GM12878 (cell line): Measurements from ENCODE around the gene AGRN. TPM values are rescaled to one million over a fixed set of nuclear protein-coding genes. Genes with fewer than 3 reads are reported as not detected.

Source experiments
- ATAC-seq: fragments of 200-7000 bp; cut with Tn5 transposase; 3 replicates; pipeline ENCODE4 v1.9.1; 2020; ENCODE audit warnings: mild to moderate bottlenecking, moderate library complexity
- Bru-seq: library from RNA; stranded (reverse); fragments of 400-500 nt; gene quantifications from one replicate; lab custom pipeline; 2021; lab: Mats Ljungman, UMichigan
- BruChase-seq, 2 experiments: library from RNA; stranded (reverse); fragments of 400-500 nt; gene quantifications; one replicate each; lab custom pipeline; 2021; lab: Mats Ljungman, UMichigan
- BruUV-seq: library from RNA; stranded (reverse); fragments of 400-500 nt; replicated peaks from 2 replicates; lab custom pipeline; 2021; lab: Mats Ljungman, UMichigan
- CTCF ChIA-PET: fragments of 300-600 bp; sonication (Branson Sonifier 250); formaldehyde crosslinking; extraction: SDS; loops from one replicate; lab custom pipeline; 2021; ENCODE audit warnings: inconsistent platforms; lab: Yijun Ruan, JAX
- POLR2A ChIA-PET: fragments of 350-600 bp; formaldehyde crosslinking; extraction: SDS; loops from one replicate; lab custom pipeline; 2021; ENCODE audit warnings: inconsistent platforms; lab: Charles Lee
- RAD21 ChIA-PET: fragments of 300-600 bp; sonication (Branson Sonifier 250); formaldehyde crosslinking; loops from one replicate; lab custom pipeline; 2023; ENCODE audit warnings: antibody characterized with exemption; ENCODE audit not compliant: unreplicated experiment; lab: Charles Lee
- SMC1A ChIA-PET: fragments of 300-600 bp; sonication (Branson Sonifier 250); formaldehyde crosslinking; loops from one replicate; lab custom pipeline; 2023; ENCODE audit not compliant: unreplicated experiment, uncharacterized antibody; lab: Charles Lee
- DNase-seq: peaks from one replicate; pipeline ENCODE4 v3.0.0-alpha.2; 2011; ENCODE audit warnings: low read depth, low spot score
- FAIRE-seq: peaks from 3 replicates; lab custom pipeline; 2011; peaks lifted over from hg19 to GRCh38; lab: Jason Lieb, UNC
- H2AFZ ChIP-seq: 2 replicates; pipeline ENCODE4 v1.6.0; 2011; ENCODE audit warnings: low read depth, low read length, control low read depth; ENCODE audit not compliant: control insufficient read depth
- H3K27ac ChIP-seq: 2 replicates; pipeline ENCODE4 v1.5.1; 2011; ENCODE audit warnings: control low read depth; ENCODE audit not compliant: control insufficient read depth, insufficient read depth
- H3K27me3 ChIP-seq, 2 experiments: replicated peaks in 1 of 2; 2 replicates each; pipeline versions ENCODE4 v1.6.0 to v1.6.1; 2011; ENCODE audit warnings: low read length in 1 of 2; ENCODE audit not compliant: control insufficient read depth in 2 of 2, insufficient read depth in 2 of 2
- H3K36me3 ChIP-seq, 2 experiments: 2 replicates each; pipeline ENCODE4 v1.5.1; 2011; ENCODE audit warnings: low read length in 1 of 2; ENCODE audit not compliant: control insufficient read depth in 2 of 2, insufficient read depth in 2 of 2
- H3K4me1 ChIP-seq: 2 replicates; pipeline ENCODE4 v1.6.1; 2011; ENCODE audit warnings: mild to moderate bottlenecking, low read length, moderate library complexity, mixed read lengths; ENCODE audit not compliant: control insufficient read depth, insufficient read depth
- H3K4me2 ChIP-seq: 2 replicates; pipeline ENCODE4 v1.6.0; 2011; ENCODE audit warnings: control low read depth; ENCODE audit not compliant: control insufficient read depth, insufficient read depth
- H3K4me3 ChIP-seq: fragments of 200-600 bp; sonication (generic); 2 replicates; pipeline ENCODE4 v1.5.1; 2016
- H3K79me2 ChIP-seq: 2 replicates; pipeline ENCODE4 v1.6.0; 2011; ENCODE audit warnings: low read length; ENCODE audit not compliant: control insufficient read depth, insufficient read depth
- H3K9ac ChIP-seq: 2 replicates; pipeline ENCODE4 v1.8.0; 2011; ENCODE audit warnings: low read length, control low read depth, mixed read lengths; ENCODE audit not compliant: control insufficient read depth, insufficient read depth
- H3K9me3 ChIP-seq: replicated peaks from 3 replicates; pipeline ENCODE4 v1.5.1; 2011; ENCODE audit warnings: mild to moderate bottlenecking, low read length; ENCODE audit not compliant: control insufficient read depth, insufficient read depth
- H4K20me1 ChIP-seq: 2 replicates; pipeline ENCODE4 v1.6.0; 2011; ENCODE audit not compliant: control insufficient read depth, insufficient read depth
- NR2F1 ChIP-seq: fragments of 450-650 bp; conservative IDR thresholded peaks from 2 replicates; pipeline ENCODE4 v1.6.1; 2017; ENCODE audit warnings: mild to moderate bottlenecking
- PAX5 ChIP-seq: IDR thresholded peaks from 2 replicates; pipeline ENCODE4 v1.6.1; 2011; ENCODE audit warnings: low read depth, low read length, borderline replicate concordance
- SMARCA5 ChIP-seq: fragments of 450-650 bp; IDR thresholded peaks from 2 replicates; pipeline ENCODE4 v1.6.1; 2017; ENCODE audit warnings: mild to moderate bottlenecking
- WRNIP1 ChIP-seq: IDR thresholded peaks from 2 replicates; pipeline ENCODE4 v1.6.1; 2011; ENCODE audit warnings: low read depth, low read length, improper control_type of control experiment, borderline replicate concordance
- ZNF207 ChIP-seq: fragments of 450-650 bp; IDR thresholded peaks from 2 replicates; pipeline ENCODE4 v1.6.1; 2014; ENCODE audit warnings: antibody characterized with exemption, mild to moderate bottlenecking, borderline replicate concordance
- WGBS: methylation state at CpG from one replicate; pipeline ENCODE4 v1.1.6; 2016; ENCODE audit warnings: low lambda C conversion rate; ENCODE audit not compliant: insufficient replicate concordance, insufficient coverage; ENCODE audit errors: missing lambda C conversion rate; 5-methylcytosine and 5-hydroxymethylcytosine counted together
- in situ Hi-C: fragments of 300-500 bp; cut with MboI; formaldehyde crosslinking; loops from 9 replicates; pipeline ENCODE4 v1.14.3; 2018; ENCODE audit warnings: mixed read lengths
- intact Hi-C: fragments of 100-400 bp; cut with micrococcal nuclease; formaldehyde crosslinking; loops from one replicate; pipeline ENCODE4 v1.14.2; 2022; ENCODE audit not compliant: unreplicated experiment
- long read RNA-seq, 2 experiments: library from polyadenylated mRNA; unstranded; transcript quantifications; one replicate each; pipeline ENCODE4 v2.0.0, GENCODE V29; 2019 to 2020
- polyA minus RNA-seq, 3 experiments: library from RNA; depleted of rRNA, polyadenylated mRNA; stranded (reverse); fragments of >200 nt; gene quantifications; 2 replicates each; pipeline ENCODE4 v1.2.3, GENCODE V29; 2011
- polyA plus RNA-seq, 11 experiments: library from polyadenylated mRNA; depleted of rRNA in 4 of 11; unstranded in 6 of 11; stranded (reverse) in 5 of 11; fragments of >200 nt; fragmentation: Nextera tagmentation in 4 of 11; fragmentation: Illumina TruSeq in 1 of 11; extraction: Ambion mirVana in 4 of 11; extraction: Trizol in 1 of 11; gene quantifications; 1 replicate in 1 of 11; 2 replicates in 10 of 11; pipeline versions ENCODE4 v1.2.1 to v1.2.3, GENCODE V29; 2011 to 2016; ENCODE audit warnings: inconsistent platforms in 2 of 11, missing spikeins in 2 of 11, low read depth in 1 of 11
- total RNA-seq, 4 experiments: library from RNA; depleted of rRNA in 3 of 4; stranded (reverse); fragments of >200 nt in 3 of 4; fragmentation: Illumina TruSeq in 1 of 4; extraction: Trizol in 1 of 4; gene quantifications; 2 replicates each; pipeline versions ENCODE4 v1.2.1 to v1.2.3, GENCODE V29; 2013 to 2021
- TF ChIP-seq, protein P1 (sequence below): fragments of 450-650 bp; formaldehyde crosslinking; IDR thresholded peaks from 2 replicates; pipeline ENCODE4 v1.4.0; 2020; ENCODE audit warnings: mild to moderate bottlenecking, moderate library complexity
- TF ChIP-seq, protein P2 (sequence below): fragments of 450-650 bp; IDR thresholded peaks from 2 replicates; pipeline ENCODE4 v1.6.1; 2017; ENCODE audit warnings: antibody characterized with exemption, mild to moderate bottlenecking, moderate library complexity
- TF ChIP-seq, protein P3 (sequence below): IDR thresholded peaks from 2 replicates; pipeline ENCODE4 v1.6.1; 2012; ENCODE audit warnings: low read depth, low read length, improper control_type of control experiment

Gene AGRN
- 203 and 241 TPM in 2 replicates for total RNA-seq (2013; cell fraction: nucleolus; rRNA removed)
- 10.0 and 11.0 TPM in 2 replicates for total RNA-seq (2014; rRNA removed)
- 3.1 and 3.6 TPM in 2 replicates for total RNA-seq (2014; rRNA removed; fragmentation: Illumina TruSeq; extraction: Trizol)
- total RNA-seq (2021) = 40.4 and 41.8 TPM in 2 replicates
- polyA plus RNA-seq (2011; ENCODE audit: low read depth) = 16.8 TPM
- polyA plus RNA-seq (2011; rRNA removed) = 13.3 and 21.7 TPM in 2 replicates
- polyA plus RNA-seq (2011; cell fraction: cytosol; rRNA removed) = 32.2 and 37.6 TPM in 2 replicates
- polyA plus RNA-seq (2011; cell fraction: nucleus; rRNA removed) = 468 and 475 TPM in 2 replicates
- 33.2 and 37.4 TPM in 2 replicates for polyA plus RNA-seq (2012)
- polyA plus RNA-seq (2014; fragmentation: Illumina TruSeq; extraction: Trizol) = 5.0 and 6.3 TPM in 2 replicates
- polyA plus RNA-seq (2014; fragmentation: Nextera tagmentation; extraction: Ambion mirVana) = under 1 TPM; 0.02 TPM
- polyA plus RNA-seq (2014; rRNA removed) = 23.7 and 25.1 TPM in 2 replicates
- polyA plus RNA-seq (2016; fragmentation: Nextera tagmentation; extraction: Ambion mirVana) = under 1 TPM; 0.95 to 0.96 TPM
- polyA minus RNA-seq (2011; rRNA and poly(A)+ RNA removed) = 27.1 and 40.5 TPM in 2 replicates
- polyA minus RNA-seq (2011; cell fraction: cytosol; rRNA and poly(A)+ RNA removed) = 25.4 and 29.5 TPM in 2 replicates
- polyA minus RNA-seq (2011; cell fraction: nucleus; rRNA and poly(A)+ RNA removed) = 65.0 and 71.8 TPM in 2 replicates
- percentile 59 among the genes with signal in this experiment for Bru-seq, nascent RNA
- percentile 78 among the genes with signal in this experiment for BruChase-seq, experiment 1, labeled RNA remaining after a 6-hour chase
- percentile 66 among the genes with signal in this experiment for BruChase-seq, experiment 2, labeled RNA remaining after a 2-hour chase
- long read RNA-seq, experiment 1 = 0 reads
- long read RNA-seq, experiment 2 = 0 reads

DNA sequence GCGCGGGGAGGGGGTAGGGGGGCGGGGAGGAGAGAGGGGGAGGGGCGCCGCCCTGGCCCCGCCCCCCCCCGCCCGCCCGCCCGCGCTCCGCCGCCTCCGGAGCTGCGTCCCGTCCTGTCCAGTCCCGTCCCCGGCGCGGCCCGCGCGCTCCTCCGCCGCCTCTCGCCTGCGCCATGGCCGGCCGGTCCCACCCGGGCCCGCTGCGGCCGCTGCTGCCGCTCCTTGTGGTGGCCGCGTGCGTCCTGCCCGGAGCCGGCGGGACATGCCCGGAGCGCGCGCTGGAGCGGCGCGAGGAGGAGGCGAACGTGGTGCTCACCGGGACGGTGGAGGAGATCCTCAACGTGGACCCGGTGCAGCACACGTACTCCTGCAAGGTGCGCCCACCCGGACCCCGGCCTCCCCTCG, at the start of gene AGRN:
AGRN (plus strand) TSS at position 121 of the 405 bp plus-strand sequence; CDS start at position 174, 53 bp downstream.
- CTCF ChIA-PET = interaction anchor here (1.0 to 7.4 kb wide), 4 partner anchors 13 to 352 kb away, joined by 3 to 68 read pairs (median 28); no protein-coding TSS in a partner anchor
- under 1% methylated on average over 33 of the region's 58 CpGs for WGBS
- Histone ChIP-seq H3K27ac (peak within 1 kb of the TSS; percentile 65), H3K36me3 (no peaks in the 10 kb centered on the region), H3K27me3 (no peaks in the 10 kb centered on the region), H3K4me1 (peaks cover 12% of the 10 kb centered on the region), H3K4me2 (peak within 1 kb of the TSS; percentile 77), H3K79me2 (peaks cover 7% of the 10 kb centered on the region), H2AFZ (peak within 1 kb of the TSS; percentile 17; the same call in 1 of the 2 replicates), H3K9ac (peak within 1 kb of the TSS; percentile 60; the same call in 1 of the 2 replicates), H3K9me3 (no peaks in the 10 kb centered on the region), H4K20me1 (no peaks in the 10 kb centered on the region), H3K4me3 (peak within 1 kb of the TSS; percentile 70)
- ATAC-seq (peak; percentile 41), FAIRE-seq (no peak), DNase-seq (no peak)
- intact Hi-C loops = loop anchor here (5.0 kb wide), 1 partner anchor 42 kb away; no protein-coding TSS in a partner anchor
- SMC1A ChIA-PET = interaction anchor here (0.8 kb wide), 1 partner anchor 13 kb away, joined by 4 read pairs; no protein-coding TSS in a partner anchor
- in situ Hi-C loops = loop anchor here (5.0 kb wide), 1 partner anchor 42 kb away; no protein-coding TSS in a partner anchor
- BruUV-seq = no TSS peak
- POLR2A ChIA-PET = interaction anchor here (2.1 kb wide), 1 partner anchor 15 kb away, joined by 6 read pairs; no protein-coding TSS in a partner anchor
- RAD21 ChIA-PET = interaction anchor here (0.9 to 1.6 kb wide), 7 partner anchors 12 to 53 kb away, joined by 3 to 10 read pairs (median 5); no protein-coding TSS in a partner anchor
- TF ChIP-seq ZNF207 (0 out of 2 replicates have a peak, but pooled peaks have one; percentile 32), NR2F1 (0 out of 2 replicates have a peak, but pooled peaks have one; percentile 24), SMARCA5 (peak; percentile 61; the same call in 1 of the 2 replicates), PAX5 (no peak), WRNIP1 (no peak)
- TF ChIP-seq, protein P1, sequence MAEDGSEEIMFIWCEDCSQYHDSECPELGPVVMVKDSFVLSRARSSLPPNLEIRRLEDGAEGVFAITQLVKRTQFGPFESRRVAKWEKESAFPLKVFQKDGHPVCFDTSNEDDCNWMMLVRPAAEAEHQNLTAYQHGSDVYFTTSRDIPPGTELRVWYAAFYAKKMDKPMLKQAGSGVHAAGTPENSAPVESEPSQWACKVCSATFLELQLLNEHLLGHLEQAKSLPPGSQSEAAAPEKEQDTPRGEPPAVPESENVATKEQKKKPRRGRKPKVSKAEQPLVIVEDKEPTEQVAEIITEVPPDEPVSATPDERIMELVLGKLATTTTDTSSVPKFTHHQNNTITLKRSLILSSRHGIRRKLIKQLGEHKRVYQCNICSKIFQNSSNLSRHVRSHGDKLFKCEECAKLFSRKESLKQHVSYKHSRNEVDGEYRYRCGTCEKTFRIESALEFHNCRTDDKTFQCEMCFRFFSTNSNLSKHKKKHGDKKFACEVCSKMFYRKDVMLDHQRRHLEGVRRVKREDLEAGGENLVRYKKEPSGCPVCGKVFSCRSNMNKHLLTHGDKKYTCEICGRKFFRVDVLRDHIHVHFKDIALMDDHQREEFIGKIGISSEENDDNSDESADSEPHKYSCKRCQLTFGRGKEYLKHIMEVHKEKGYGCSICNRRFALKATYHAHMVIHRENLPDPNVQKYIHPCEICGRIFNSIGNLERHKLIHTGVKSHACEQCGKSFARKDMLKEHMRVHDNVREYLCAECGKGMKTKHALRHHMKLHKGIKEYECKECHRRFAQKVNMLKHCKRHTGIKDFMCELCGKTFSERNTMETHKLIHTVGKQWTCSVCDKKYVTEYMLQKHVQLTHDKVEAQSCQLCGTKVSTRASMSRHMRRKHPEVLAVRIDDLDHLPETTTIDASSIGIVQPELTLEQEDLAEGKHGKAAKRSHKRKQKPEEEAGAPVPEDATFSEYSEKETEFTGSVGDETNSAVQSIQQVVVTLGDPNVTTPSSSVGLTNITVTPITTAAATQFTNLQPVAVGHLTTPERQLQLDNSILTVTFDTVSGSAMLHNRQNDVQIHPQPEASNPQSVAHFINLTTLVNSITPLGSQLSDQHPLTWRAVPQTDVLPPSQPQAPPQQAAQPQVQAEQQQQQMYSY (CRISPR knock-in tag) = no peak
- TF ChIP-seq, protein P2, sequence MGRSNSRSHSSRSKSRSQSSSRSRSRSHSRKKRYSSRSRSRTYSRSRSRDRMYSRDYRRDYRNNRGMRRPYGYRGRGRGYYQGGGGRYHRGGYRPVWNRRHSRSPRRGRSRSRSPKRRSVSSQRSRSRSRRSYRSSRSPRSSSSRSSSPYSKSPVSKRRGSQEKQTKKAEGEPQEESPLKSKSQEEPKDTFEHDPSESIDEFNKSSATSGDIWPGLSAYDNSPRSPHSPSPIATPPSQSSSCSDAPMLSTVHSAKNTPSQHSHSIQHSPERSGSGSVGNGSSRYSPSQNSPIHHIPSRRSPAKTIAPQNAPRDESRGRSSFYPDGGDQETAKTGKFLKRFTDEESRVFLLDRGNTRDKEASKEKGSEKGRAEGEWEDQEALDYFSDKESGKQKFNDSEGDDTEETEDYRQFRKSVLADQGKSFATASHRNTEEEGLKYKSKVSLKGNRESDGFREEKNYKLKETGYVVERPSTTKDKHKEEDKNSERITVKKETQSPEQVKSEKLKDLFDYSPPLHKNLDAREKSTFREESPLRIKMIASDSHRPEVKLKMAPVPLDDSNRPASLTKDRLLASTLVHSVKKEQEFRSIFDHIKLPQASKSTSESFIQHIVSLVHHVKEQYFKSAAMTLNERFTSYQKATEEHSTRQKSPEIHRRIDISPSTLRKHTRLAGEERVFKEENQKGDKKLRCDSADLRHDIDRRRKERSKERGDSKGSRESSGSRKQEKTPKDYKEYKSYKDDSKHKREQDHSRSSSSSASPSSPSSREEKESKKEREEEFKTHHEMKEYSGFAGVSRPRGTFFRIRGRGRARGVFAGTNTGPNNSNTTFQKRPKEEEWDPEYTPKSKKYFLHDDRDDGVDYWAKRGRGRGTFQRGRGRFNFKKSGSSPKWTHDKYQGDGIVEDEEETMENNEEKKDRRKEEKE = no peak
- TF ChIP-seq, protein P3, sequence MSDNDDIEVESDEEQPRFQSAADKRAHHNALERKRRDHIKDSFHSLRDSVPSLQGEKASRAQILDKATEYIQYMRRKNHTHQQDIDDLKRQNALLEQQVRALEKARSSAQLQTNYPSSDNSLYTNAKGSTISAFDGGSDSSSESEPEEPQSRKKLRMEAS = no peak
